GM18526 (cell line): Measurements from ENCODE around the gene ASTN2.

Source experiments
- POLR2A ChIP-seq: IDR thresholded peaks from 3 replicates; pipeline ENCODE4 v1.6.1; 2011; ENCODE audit not compliant: insufficient read length; ENCODE audit errors: extremely low read depth

ASTN2 gene

DNA sequence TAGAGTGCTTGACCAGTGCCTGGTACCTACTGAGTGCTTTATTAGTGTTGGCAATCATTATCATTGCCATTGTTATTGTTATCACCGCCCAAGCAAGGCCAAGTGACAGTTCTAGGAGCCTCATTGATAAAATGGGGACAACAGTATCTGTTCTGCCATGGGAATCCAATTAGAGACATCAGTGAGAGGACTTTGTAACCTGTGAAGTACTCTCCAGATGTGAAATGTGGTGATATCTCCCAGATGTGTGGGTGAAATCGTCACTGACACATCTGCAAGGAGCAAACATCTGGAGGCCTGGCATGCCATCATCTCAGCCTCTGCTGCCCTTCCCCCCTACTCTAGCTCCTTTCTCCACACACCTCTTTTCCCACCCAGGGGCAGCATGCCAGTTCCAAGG, 1000.5 kb downstream of the ASTN2 start:
- no peak for TF ChIP-seq POLR2A

- TF ChIP-seq POLR2A: no peak
Observed at GRCh38 chr9:116411506-116411905, 1003.4 kb downstream of the ASTN2 start.

DNA sequence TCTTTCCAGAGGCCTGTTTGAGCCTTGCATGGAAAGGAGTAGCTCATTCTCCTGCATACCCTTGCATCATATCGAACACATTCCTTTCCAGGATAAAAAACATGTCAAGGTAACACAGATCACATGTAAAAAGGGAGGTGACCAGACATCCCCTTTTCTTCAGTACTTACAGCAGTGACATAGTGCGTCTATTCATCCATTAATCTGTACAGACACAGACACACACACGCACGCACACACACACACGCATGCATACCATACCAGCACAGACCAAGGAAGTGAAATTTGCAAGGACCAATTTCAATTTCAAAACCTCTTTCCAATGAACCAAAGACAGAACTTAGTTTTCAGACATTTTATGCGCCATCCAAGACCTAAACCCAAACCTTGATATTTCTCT, 1005.2 kb downstream of the ASTN2 start:
- TF ChIP-seq POLR2A: no peak

- no peak for TF ChIP-seq POLR2A
Observed at GRCh38 chr9:116409129-116409528, 1005.7 kb downstream of the ASTN2 start.

- no peak for TF ChIP-seq POLR2A
Observed at GRCh38 chr9:116406469-116406868, 1008.4 kb downstream of the ASTN2 start.

DNA sequence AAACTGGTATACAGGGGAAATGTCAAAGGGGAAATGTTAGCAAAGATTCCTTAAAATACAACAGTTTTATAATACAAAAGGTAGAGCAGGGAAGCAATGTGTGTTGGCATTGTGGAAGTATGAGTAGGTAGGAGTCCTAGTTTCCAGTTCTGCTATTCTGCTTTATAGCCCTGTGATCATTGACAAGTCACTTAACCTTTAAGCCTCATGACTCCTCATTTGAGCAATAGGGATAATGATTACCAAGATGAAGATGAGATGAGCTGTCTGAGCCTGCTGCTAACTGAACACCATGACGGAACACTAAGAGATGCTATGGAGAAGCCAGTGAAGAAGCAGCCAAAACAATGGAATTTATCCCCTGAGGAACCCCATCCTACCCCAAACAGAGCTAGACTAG, 1009.5 kb downstream of the ASTN2 start:
- TF ChIP-seq POLR2A: no peak

DNA sequence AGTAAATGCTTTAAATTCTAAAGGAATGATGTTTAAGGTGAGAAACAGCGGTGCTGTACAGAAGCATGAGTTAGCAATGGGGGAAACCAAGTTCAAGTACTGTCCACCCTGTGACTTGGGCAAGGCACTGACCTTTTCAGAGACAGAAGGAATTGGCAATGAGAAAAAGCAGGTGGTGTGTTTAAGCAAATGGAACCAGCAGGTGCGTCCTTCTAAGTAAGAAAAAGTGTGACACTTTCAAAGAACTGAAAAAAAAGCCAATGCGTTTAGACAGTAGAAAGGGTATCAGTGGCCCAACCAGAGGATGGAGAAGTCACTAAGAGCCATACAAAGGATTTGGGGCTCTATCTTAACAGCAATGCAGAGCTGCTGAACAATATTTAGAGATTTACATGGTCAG, 1010.6 kb downstream of the ASTN2 start:
- TF ChIP-seq POLR2A: no peak

GRCh38 chr9:116403171-116403570, 1011.7 kb downstream of the ASTN2 start:
- TF ChIP-seq POLR2A: no peak

GRCh38 chr9:116395699-116396037, 1019.2 kb downstream of the ASTN2 start:
- TF ChIP-seq POLR2A: no peak

- no peak for TF ChIP-seq POLR2A
Observed at GRCh38 chr9:116394894-116395698, 1019.8 kb downstream of the ASTN2 start.

DNA sequence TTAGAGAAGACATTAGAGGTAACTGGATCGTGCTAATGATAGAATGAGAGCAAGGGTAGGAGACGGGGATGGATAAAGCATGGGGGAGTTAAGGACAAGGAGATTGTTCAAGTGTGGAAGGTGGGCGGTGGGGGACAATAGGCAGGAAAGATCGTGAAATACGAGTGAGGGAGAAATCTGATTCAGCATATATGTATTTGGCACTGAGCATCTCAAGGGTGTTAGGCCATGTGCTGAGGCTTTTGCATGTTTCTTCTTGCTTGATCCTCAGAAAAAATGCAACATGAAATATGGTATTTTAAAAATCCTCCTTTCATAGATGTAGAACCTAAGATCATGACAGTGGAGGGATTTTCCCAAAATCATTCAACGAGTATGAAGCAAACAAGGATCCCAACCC, 1020.8 kb downstream of the ASTN2 start:
- no peak for TF ChIP-seq POLR2A

- TF ChIP-seq POLR2A: no peak
Observed at GRCh38 chr9:116393198-116393597, 1021.7 kb downstream of the ASTN2 start.

DNA sequence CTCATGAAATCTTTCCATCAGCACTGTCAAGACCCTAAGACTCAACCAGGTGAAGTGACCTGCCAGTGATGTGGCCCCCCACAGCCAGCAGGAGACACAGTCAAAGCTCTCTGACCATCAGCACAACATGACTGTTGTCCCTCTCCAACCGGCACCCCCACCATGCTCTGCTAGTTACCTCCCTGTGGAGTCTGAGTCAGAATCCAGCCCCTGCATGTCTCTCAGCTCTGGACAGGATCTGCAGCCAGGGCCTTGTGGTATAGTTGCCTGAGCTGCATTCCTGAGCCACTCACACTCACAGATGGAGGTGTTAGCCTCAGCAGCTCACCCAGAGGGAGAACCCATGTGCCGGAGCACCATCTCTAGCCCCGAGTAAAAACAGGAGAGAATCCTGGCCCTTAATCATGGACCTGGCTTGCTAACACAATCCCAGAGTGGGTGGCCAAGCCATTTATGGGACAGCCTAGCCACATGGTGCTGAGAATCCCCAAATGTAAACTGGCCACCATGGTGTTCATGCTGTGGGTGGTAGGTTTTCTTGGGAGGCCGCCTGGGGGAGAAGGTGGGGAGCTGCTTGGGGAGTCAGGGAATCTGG, 1023.5 kb downstream of the ASTN2 start:
- TF ChIP-seq POLR2A: no peak

DNA sequence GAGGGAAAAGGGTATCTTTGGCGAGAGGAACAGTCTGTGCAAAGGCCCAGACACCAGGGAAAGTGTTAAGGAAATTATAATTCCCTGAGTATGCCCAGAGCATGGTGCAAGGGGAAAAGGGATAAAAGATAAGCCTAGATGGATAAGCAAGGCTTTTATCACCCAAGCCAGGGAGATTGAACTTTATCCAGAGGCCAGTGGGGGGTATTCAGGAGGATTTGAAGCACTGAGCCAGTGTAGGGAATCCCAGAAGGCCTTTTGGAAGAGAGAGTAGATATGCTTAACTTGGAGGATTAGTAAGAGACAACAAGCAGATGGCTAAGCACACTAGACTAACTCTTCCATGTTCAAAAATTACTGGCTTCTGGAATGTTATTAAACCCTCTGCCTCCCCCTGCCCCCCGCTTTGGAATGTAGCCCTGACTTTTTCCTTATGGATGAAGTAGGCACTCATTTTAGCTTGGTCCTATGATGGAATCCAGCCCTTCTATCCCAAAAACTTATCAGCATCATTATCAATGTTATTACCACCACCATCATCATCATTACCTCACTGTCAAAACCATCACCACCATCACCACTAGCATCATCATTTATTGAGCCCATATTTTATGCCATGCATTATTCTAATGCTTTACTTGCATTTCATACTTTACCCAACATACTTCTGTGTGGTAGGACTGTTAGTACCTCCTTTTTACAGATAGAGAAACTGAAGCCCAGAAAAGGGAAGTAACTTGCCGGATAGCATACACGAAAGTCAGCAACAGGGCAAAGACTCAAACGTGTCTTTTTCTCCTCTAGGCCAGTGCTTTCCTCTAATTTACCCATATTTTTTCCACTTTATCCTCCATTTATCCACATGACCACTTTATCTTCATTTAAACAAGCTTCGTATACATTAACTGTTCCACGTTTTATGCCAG, 1024.3 kb downstream of the ASTN2 start:
- TF ChIP-seq POLR2A: no peak

- TF ChIP-seq POLR2A: no peak
Observed at GRCh38 chr9:116389541-116390302, 1025.1 kb downstream of the ASTN2 start.
